ENCODE measurements around the gene RNF157.

DNA sequence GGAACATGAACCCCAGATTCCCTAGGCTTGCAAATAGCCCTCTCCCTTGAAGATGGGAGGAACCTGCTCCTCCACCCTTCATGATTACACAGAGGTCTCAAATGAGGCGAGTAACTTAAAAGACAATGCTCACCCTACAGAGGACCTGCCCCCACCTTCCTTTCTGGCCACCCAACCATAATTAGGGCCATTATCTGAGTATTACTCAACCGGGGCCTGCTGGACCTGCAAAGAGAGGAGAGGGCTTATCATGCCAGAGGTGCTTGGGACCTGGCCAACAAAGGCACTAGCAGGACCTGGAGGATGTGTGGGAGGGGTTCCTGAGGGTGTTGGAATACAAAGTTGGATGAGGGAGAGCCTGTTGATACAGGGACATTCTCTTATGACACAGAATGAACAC, 42.4 kb downstream of the RNF157 start:
- TF ChIP-seq, protein P1, sequence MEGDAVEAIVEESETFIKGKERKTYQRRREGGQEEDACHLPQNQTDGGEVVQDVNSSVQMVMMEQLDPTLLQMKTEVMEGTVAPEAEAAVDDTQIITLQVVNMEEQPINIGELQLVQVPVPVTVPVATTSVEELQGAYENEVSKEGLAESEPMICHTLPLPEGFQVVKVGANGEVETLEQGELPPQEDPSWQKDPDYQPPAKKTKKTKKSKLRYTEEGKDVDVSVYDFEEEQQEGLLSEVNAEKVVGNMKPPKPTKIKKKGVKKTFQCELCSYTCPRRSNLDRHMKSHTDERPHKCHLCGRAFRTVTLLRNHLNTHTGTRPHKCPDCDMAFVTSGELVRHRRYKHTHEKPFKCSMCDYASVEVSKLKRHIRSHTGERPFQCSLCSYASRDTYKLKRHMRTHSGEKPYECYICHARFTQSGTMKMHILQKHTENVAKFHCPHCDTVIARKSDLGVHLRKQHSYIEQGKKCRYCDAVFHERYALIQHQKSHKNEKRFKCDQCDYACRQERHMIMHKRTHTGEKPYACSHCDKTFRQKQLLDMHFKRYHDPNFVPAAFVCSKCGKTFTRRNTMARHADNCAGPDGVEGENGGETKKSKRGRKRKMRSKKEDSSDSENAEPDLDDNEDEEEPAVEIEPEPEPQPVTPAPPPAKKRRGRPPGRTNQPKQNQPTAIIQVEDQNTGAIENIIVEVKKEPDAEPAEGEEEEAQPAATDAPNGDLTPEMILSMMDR (IDR thresholded peaks at IDR 0.05) = no peak
- no peak for TF ChIP-seq POLR2A (IDR thresholded peaks at IDR 0.05)

All from thyroid gland (tissue), 4 donors.